SK-N-SH (cell line): ENCODE measurements around the gene MAPK6. TPM values are rescaled to one million over a fixed set of nuclear protein-coding genes. Genes with fewer than 3 reads are reported as not detected.

ENCODE experiments used
- CTCF ChIA-PET: fragments of 300-600, 350-600 bp; formaldehyde crosslinking; extraction: SDS; loops from one replicate; lab custom pipeline; 2021; lab: Yijun Ruan, JAX
- POLR2A ChIA-PET: fragments of 350-600 bp; sonication (Branson Sonifier 250); formaldehyde crosslinking; extraction: SDS; loops from one replicate; lab custom pipeline; 2020; ENCODE audit warnings: antibody characterized with exemption, inconsistent platforms; lab: Yijun Ruan, JAX
- DNase-seq: peaks from one replicate; pipeline ENCODE4 v3.0.0; 2012
- H2AFZ ChIP-seq: fragments of 200-600 bp; sonication (generic); 2 replicates; pipeline ENCODE4 v1.8.1; 2016; ENCODE audit warnings: antibody characterized with exemption, mild to moderate bottlenecking, low read depth
- H3F3A ChIP-seq: fragments of 200-600 bp; sonication (generic); replicated peaks from 2 replicates; pipeline ENCODE3; 2016; ENCODE audit warnings: antibody characterized with exemption, mild to moderate bottlenecking; ENCODE audit not compliant: insufficient read depth
- H3K27ac ChIP-seq, 2 experiments: fragments of 200-500 bp in 1 of 2; fragments of 200-600 bp in 1 of 2; sonication (Bioruptor generic) in 1 of 2; sonication (generic), shearing (Covaris generic) in 1 of 2; 2 replicates each; pipeline versions ENCODE4 v1.5.1 to v1.6.1; 2014 to 2016; ENCODE audit warnings: low read depth in 2 of 2, inconsistent platforms in 1 of 2, low read length in 1 of 2, mild to moderate bottlenecking in 1 of 2, mixed read lengths in 1 of 2
- H3K27me3 ChIP-seq: fragments of 200-600 bp; sonication (generic), shearing (Covaris generic); 2 replicates; pipeline ENCODE4 v1.6.1; 2016; ENCODE audit warnings: mixed run types; ENCODE audit not compliant: insufficient read depth
- H3K36me3 ChIP-seq, 2 experiments: fragments of 200-500 bp in 1 of 2; fragments of 200-600 bp in 1 of 2; sonication (Bioruptor generic) in 1 of 2; sonication (generic) in 1 of 2; replicated peaks in 1 of 2; 2 replicates each; pipeline versions ENCODE3 to v1.5.1; 2014 to 2016; ENCODE audit warnings: low read length in 1 of 2, mild to moderate bottlenecking in 1 of 2; ENCODE audit not compliant: insufficient read depth in 2 of 2, control insufficient read depth in 1 of 2
- H3K4me1 ChIP-seq, 2 experiments: fragments of 200-500 bp in 1 of 2; fragments of 200-600 bp in 1 of 2; sonication (Bioruptor generic) in 1 of 2; sonication (generic), shearing (Covaris generic) in 1 of 2; 2 replicates each; pipeline versions ENCODE4 v1.5.1 to v1.6.1; 2014 to 2016; ENCODE audit warnings: low read depth in 1 of 2, low read length in 1 of 2, mixed run types in 1 of 2; ENCODE audit not compliant: insufficient read depth in 2 of 2, control insufficient read depth in 1 of 2
- H3K4me2 ChIP-seq: fragments of 200-600 bp; sonication (generic), shearing (Covaris generic); 2 replicates; pipeline ENCODE4 v1.6.1; 2017; ENCODE audit warnings: mixed run types
- H3K4me3 ChIP-seq, 2 experiments: fragments of 200-500 bp in 1 of 2; fragments of 200-600 bp in 1 of 2; sonication (Bioruptor generic) in 1 of 2; sonication (generic), shearing (Covaris generic) in 1 of 2; 2 replicates each; pipeline versions ENCODE4 v1.5.1 to v1.8.1; 2014 to 2016; ENCODE audit warnings: low read depth in 2 of 2, inconsistent platforms in 1 of 2, low read length in 1 of 2, mild to moderate bottlenecking in 1 of 2, mixed read lengths in 1 of 2, moderate library complexity in 1 of 2
- H3K79me2 ChIP-seq: fragments of 200-600 bp; sonication (generic); 2 replicates; pipeline ENCODE4 v1.8.1; 2017; ENCODE audit warnings: mild to moderate bottlenecking; ENCODE audit not compliant: insufficient read depth
- H3K9ac ChIP-seq: fragments of 200-600 bp; sonication (generic); 2 replicates; pipeline ENCODE4 v1.6.1; 2017; ENCODE audit warnings: mixed run types
- H3K9me2 ChIP-seq: fragments of 200-600 bp; sonication (generic); 2 replicates; pipeline ENCODE4 v1.6.1; 2017; ENCODE audit warnings: mixed run types
- H3K9me3 ChIP-seq: fragments of 200-600 bp; sonication (generic); 2 replicates; pipeline ENCODE4 v1.6.1; 2017; ENCODE audit warnings: mixed run types, mild to moderate bottlenecking, moderate library complexity
- H4K20me1 ChIP-seq: fragments of 200-600 bp; sonication (generic); 2 replicates; pipeline ENCODE4 v1.6.1; 2017; ENCODE audit warnings: mild to moderate bottlenecking, mixed run types; ENCODE audit not compliant: insufficient read depth
- CHD2 ChIP-seq: fragments of 150-350 bp; IDR thresholded peaks from 2 replicates; pipeline ENCODE4 v1.6.1; 2018; ENCODE audit warnings: low read length; ENCODE audit not compliant: partially characterized antibody
- ELF1 ChIP-seq: IDR thresholded peaks from 2 replicates; pipeline ENCODE4 v1.4.0; 2012
- EP300 ChIP-seq, 2 experiments: IDR thresholded peaks; 2 replicates each; pipeline versions ENCODE4 v1.4.0 to v1.6.1; 2012; ENCODE audit warnings: borderline replicate concordance in 1 of 2, low read depth in 1 of 2, low read length in 1 of 2
- EZH2phosphoT487 ChIP-seq: fragments of 200-600 bp; sonication (generic); IDR thresholded peaks from 2 replicates; pipeline ENCODE4 v1.6.1; 2017; ENCODE audit warnings: low read depth, mixed run types, mild to moderate bottlenecking, antibody characterized with exemption, moderate library complexity, borderline replicate concordance
- FOSL2 ChIP-seq: IDR thresholded peaks from 2 replicates; pipeline ENCODE4 v1.4.0; 2012; ENCODE audit warnings: low read depth, mild to moderate bottlenecking, moderate library complexity, borderline replicate concordance
- FOXJ3 ChIP-seq: sonication (generic); formaldehyde crosslinking; IDR thresholded peaks from 2 replicates; pipeline ENCODE4 v1.5.1; 2020; ENCODE audit warnings: mild to moderate bottlenecking, missing genetic modification reagents
- FOXM1 ChIP-seq: IDR thresholded peaks from 2 replicates; pipeline ENCODE4 v1.4.0; 2012; ENCODE audit warnings: low read depth, mild to moderate bottlenecking
- GABPA ChIP-seq: IDR thresholded peaks from 2 replicates; pipeline ENCODE4 v1.4.0; 2012; ENCODE audit warnings: low read depth, mild to moderate bottlenecking
- GATA2 ChIP-seq: sonication (generic); formaldehyde crosslinking; IDR thresholded peaks from 2 replicates; pipeline ENCODE4 v1.5.0; 2020; ENCODE audit warnings: mild to moderate bottlenecking, missing genetic modification reagents
- MEF2A ChIP-seq: IDR thresholded peaks from 2 replicates; pipeline ENCODE4 v1.4.0; 2012; ENCODE audit warnings: low read depth, borderline replicate concordance
- MXI1 ChIP-seq: IDR thresholded peaks from 2 replicates; pipeline ENCODE4 v1.6.1; 2012; ENCODE audit warnings: mild to moderate bottlenecking, low read depth, low read length, improper control_type of control experiment
- NFIC ChIP-seq: IDR thresholded peaks from 2 replicates; pipeline ENCODE4 v1.4.0; 2012; ENCODE audit warnings: borderline replicate concordance
- RCOR1 ChIP-seq: fragments of 150-350 bp; IDR thresholded peaks from 2 replicates; pipeline ENCODE4 v1.6.1; 2017; ENCODE audit warnings: antibody characterized with exemption, low read length
- RFX5 ChIP-seq: IDR thresholded peaks from 2 replicates; pipeline ENCODE4 v1.6.1; 2012; ENCODE audit warnings: mild to moderate bottlenecking, improper control_type of control experiment, low read length
- RXRA ChIP-seq: IDR thresholded peaks from 2 replicates; pipeline ENCODE4 v1.4.0; 2012; ENCODE audit warnings: low read depth, mild to moderate bottlenecking, borderline replicate concordance
- SIN3A ChIP-seq: IDR thresholded peaks from 2 replicates; pipeline ENCODE4 v1.6.1; 2012; ENCODE audit warnings: low read depth, mild to moderate bottlenecking, low read length, moderate library complexity, borderline replicate concordance
- TCF12 ChIP-seq: IDR thresholded peaks from 2 replicates; pipeline ENCODE4 v1.4.0; 2012
- YY1 ChIP-seq: IDR thresholded peaks from 2 replicates; pipeline ENCODE4 v1.4.0; 2012; ENCODE audit warnings: low read depth, mild to moderate bottlenecking
- WGBS: methylation state at CpG from one replicate; pipeline ENCODE4 v1.1.6; 2017; ENCODE audit warnings: low lambda C conversion rate; 5-methylcytosine and 5-hydroxymethylcytosine counted together
- polyA plus RNA-seq, 3 experiments: library from polyadenylated mRNA; depleted of rRNA; stranded (reverse); fragments of >200 nt; gene quantifications; 2 replicates each; pipeline ENCODE4 v1.2.3, GENCODE V29; 2012
- TF ChIP-seq, protein P1 (sequence below): IDR thresholded peaks from 2 replicates; pipeline ENCODE4 v1.6.1; 2012; ENCODE audit warnings: mild to moderate bottlenecking, low read depth, low read length, moderate library complexity
- TF ChIP-seq, protein P2 (sequence below): IDR thresholded peaks from 2 replicates; pipeline ENCODE4 v1.4.0; 2012; ENCODE audit warnings: low read depth, borderline replicate concordance
- TF ChIP-seq, protein P3 (sequence below): IDR thresholded peaks from 2 replicates; pipeline ENCODE4 v1.4.0; 2012; ENCODE audit warnings: low read depth
- TF ChIP-seq, protein P4 (sequence below): IDR thresholded peaks from 2 replicates; pipeline ENCODE4; 2012
- TF ChIP-seq, protein P5 (sequence below): fragments of 150-350 bp; IDR thresholded peaks from 2 replicates; pipeline ENCODE4 v1.6.1; 2017; ENCODE audit warnings: antibody characterized with exemption, low read length, low read depth, borderline replicate concordance
- TF ChIP-seq, protein P6 (sequence below): fragments of 200-600 bp; sonication (generic); IDR thresholded peaks from 2 replicates; pipeline ENCODE4 v1.6.1; 2017; ENCODE audit warnings: antibody characterized with exemption, mild to moderate bottlenecking, moderate library complexity

The MAPK6 gene
- polyA plus RNA-seq, 1 of the 3 experiments (the other 2 are of a cell fraction): 16.9 TPM

DNA sequence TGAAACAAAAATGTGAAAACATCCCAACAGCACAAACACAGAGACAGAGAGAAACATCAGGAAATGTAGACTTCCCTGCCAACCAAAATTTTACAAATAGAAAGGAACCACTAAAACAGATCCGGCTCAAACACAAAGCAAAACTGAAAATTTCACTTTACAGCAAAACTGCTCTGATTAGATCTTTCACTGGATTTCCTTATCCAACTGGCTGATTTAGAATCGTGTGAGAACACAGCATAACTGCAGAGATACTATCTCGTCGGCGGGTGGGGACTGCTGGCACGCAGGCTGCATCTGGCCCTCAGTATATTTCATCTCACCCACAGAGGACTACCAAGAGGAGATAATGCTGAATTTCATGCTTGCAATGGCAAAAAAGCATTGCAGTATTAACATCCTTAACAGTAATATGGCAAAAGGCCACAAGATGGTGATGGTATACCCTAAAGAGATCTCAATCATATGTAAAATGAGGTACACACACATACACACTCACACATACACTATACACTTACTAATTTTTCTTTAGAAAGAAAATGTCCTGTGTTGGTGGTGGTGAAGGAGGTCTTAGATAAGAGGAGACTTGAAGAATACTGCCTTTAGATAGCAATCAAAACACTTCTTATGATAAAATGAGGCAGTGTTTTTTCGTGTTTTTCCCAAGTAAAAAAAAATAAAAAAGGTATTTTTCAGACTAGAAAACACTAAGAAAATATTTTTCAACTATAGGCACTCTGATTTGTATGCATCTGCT is 36.8 kb upstream of the MAPK6 start:
- no peaks in the 10 kb centered on the region for H3K27me3 ChIP-seq
- no peaks in the 10 kb centered on the region for H3K79me2 ChIP-seq
- no peaks in the 10 kb centered on the region for H3K9me3 ChIP-seq
- peak overlapping the region; percentile 80 for H3K9ac ChIP-seq
- H3K4me3 ChIP-seq: peak overlapping the region; percentile 22 to 58; a peak in 3 of 4 replicates
- H3F3A ChIP-seq: peaks cover 29% of the 10 kb centered on the region
- H3K9me2 ChIP-seq: no peaks in the 10 kb centered on the region
- ChIA-PET CTCF (interaction anchor here (1.0 to 1.7 kb wide), 4 partner anchors 10 to 232 kb away, joined by 3 to 9 read pairs (median 4); partner anchors contain the start of gene LEO1), POLR2A (interaction anchor here (2.6 kb wide), 1 partner anchor 11 kb away, joined by 18 read pairs; the partner anchor contains the start of gene LEO1)
- 10% methylated on average over 7 of the region's 7 CpGs for WGBS
- no peaks in the 10 kb centered on the region for H4K20me1 ChIP-seq
- H3K36me3 ChIP-seq: no peaks in the 10 kb centered on the region
- peak overlapping the region; percentile 74 for H3K4me2 ChIP-seq
- peaks cover 0 to 3% of the 10 kb centered on the region in 2 experiments; a peak in 2 of 4 replicates for H3K4me1 ChIP-seq
- peak overlapping the region; percentile 73 for H2AFZ ChIP-seq
- H3K27ac ChIP-seq: peak overlapping the region; percentile 86 to 97
- DNase-seq: peak; percentile 75
- TF ChIP-seq YY1: no peak
- no peak for TF ChIP-seq EZH2phosphoT487
- peak; percentile 58 for TF ChIP-seq TCF12
- no peak for TF ChIP-seq FOXM1
- TF ChIP-seq ELF1: no peak
- no peak for TF ChIP-seq FOXJ3 (CRISPR knock-in tag)
- peak; percentile 93 for TF ChIP-seq RCOR1
- TF ChIP-seq, protein P1, sequence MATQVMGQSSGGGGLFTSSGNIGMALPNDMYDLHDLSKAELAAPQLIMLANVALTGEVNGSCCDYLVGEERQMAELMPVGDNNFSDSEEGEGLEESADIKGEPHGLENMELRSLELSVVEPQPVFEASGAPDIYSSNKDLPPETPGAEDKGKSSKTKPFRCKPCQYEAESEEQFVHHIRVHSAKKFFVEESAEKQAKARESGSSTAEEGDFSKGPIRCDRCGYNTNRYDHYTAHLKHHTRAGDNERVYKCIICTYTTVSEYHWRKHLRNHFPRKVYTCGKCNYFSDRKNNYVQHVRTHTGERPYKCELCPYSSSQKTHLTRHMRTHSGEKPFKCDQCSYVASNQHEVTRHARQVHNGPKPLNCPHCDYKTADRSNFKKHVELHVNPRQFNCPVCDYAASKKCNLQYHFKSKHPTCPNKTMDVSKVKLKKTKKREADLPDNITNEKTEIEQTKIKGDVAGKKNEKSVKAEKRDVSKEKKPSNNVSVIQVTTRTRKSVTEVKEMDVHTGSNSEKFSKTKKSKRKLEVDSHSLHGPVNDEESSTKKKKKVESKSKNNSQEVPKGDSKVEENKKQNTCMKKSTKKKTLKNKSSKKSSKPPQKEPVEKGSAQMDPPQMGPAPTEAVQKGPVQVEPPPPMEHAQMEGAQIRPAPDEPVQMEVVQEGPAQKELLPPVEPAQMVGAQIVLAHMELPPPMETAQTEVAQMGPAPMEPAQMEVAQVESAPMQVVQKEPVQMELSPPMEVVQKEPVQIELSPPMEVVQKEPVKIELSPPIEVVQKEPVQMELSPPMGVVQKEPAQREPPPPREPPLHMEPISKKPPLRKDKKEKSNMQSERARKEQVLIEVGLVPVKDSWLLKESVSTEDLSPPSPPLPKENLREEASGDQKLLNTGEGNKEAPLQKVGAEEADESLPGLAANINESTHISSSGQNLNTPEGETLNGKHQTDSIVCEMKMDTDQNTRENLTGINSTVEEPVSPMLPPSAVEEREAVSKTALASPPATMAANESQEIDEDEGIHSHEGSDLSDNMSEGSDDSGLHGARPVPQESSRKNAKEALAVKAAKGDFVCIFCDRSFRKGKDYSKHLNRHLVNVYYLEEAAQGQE: peak; percentile 54
- TF ChIP-seq FOSL2: peak; percentile 5; the same call in 1 of the 2 replicates
- peak; percentile 94 for TF ChIP-seq GATA2 (CRISPR knock-in tag)
- peak; percentile 13 to 58; a peak in 3 of 4 replicates for TF ChIP-seq EP300 (IDR thresholded peaks at IDR 0.05; ENCODE audit: borderline replicate concordance in 1 of 2, low read depth in 1 of 2, low read length in 1 of 2)
- TF ChIP-seq, protein P2, sequence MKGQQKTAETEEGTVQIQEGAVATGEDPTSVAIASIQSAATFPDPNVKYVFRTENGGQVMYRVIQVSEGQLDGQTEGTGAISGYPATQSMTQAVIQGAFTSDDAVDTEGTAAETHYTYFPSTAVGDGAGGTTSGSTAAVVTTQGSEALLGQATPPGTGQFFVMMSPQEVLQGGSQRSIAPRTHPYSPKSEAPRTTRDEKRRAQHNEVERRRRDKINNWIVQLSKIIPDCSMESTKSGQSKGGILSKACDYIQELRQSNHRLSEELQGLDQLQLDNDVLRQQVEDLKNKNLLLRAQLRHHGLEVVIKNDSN: no peak
- TF ChIP-seq GABPA: no peak
- no peak; the same call in 1 of the 2 replicates for TF ChIP-seq NFIC
- TF ChIP-seq, protein P3, sequence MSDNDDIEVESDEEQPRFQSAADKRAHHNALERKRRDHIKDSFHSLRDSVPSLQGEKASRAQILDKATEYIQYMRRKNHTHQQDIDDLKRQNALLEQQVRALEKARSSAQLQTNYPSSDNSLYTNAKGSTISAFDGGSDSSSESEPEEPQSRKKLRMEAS: peak; percentile 25; the same call in 1 of the 2 replicates
- TF ChIP-seq CHD2: peak; percentile 65
- TF ChIP-seq SIN3A: no peak
- no peak for TF ChIP-seq RFX5
- TF ChIP-seq, protein P4, sequence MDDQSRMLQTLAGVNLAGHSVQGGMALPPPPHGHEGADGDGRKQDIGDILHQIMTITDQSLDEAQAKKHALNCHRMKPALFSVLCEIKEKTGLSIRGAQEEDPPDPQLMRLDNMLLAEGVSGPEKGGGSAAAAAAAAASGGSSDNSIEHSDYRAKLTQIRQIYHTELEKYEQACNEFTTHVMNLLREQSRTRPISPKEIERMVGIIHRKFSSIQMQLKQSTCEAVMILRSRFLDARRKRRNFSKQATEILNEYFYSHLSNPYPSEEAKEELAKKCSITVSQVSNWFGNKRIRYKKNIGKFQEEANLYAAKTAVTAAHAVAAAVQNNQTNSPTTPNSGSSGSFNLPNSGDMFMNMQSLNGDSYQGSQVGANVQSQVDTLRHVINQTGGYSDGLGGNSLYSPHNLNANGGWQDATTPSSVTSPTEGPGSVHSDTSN: peak; percentile 15; the same call in 1 of the 2 replicates
- no peak for TF ChIP-seq RXRA
- TF ChIP-seq, protein P5, sequence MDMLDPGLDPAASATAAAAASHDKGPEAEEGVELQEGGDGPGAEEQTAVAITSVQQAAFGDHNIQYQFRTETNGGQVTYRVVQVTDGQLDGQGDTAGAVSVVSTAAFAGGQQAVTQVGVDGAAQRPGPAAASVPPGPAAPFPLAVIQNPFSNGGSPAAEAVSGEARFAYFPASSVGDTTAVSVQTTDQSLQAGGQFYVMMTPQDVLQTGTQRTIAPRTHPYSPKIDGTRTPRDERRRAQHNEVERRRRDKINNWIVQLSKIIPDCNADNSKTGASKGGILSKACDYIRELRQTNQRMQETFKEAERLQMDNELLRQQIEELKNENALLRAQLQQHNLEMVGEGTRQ: no peak
- no peak for TF ChIP-seq MEF2A
- no peak for TF ChIP-seq MXI1
- TF ChIP-seq, protein P6, sequence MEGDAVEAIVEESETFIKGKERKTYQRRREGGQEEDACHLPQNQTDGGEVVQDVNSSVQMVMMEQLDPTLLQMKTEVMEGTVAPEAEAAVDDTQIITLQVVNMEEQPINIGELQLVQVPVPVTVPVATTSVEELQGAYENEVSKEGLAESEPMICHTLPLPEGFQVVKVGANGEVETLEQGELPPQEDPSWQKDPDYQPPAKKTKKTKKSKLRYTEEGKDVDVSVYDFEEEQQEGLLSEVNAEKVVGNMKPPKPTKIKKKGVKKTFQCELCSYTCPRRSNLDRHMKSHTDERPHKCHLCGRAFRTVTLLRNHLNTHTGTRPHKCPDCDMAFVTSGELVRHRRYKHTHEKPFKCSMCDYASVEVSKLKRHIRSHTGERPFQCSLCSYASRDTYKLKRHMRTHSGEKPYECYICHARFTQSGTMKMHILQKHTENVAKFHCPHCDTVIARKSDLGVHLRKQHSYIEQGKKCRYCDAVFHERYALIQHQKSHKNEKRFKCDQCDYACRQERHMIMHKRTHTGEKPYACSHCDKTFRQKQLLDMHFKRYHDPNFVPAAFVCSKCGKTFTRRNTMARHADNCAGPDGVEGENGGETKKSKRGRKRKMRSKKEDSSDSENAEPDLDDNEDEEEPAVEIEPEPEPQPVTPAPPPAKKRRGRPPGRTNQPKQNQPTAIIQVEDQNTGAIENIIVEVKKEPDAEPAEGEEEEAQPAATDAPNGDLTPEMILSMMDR: peak; percentile 75
